ENCODE data around the gene LHX1. TPM values are rescaled to one million over a fixed set of nuclear protein-coding genes. Genes with fewer than 3 reads are reported as not detected.
A peak's percentile ranks its signal among the peaks of the same experiment; 100 is the strongest.

LHX1 gene
- total and polyA plus RNA-seq, 8 donors, result 0.17 to 0.82 (median 0.25) TPM; not detected in 3

DNA sequence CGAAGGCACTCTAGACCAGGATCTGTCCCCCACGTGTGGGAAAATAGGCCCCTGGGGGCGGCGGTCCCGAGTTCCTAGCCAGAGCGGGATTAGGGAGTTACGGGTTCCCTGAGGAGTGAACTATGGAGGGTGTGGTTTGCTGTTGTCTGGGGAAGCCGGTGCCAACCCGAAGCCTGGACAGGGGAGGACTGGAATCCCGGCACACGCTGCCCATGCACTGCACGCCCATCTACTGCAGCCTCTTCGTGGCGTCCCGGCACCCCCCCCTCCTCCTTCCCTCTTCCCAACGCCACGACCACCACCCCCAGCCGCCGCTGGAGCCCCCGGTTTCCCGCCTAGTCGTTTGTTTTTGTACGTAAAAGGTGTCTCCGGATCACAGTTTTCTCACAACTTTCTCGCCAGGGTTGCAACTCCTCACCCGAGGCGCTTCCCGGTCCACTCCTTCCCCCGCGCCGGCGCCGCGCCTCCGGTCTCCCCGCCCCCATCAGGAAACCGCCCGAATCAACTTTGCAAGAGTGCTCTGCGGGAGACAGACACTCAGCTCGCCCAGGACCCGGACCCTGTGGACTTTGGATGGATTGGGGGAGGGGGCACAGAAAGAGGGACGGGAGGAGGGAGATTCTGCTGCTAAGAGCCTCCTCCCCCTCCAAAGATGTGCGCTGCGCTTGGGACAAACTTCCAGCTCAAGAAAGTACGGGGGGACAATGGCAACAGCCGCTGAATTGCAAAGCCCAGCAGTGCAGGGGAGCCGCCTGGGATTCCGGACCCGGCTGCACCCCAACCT lies 1.4 kb upstream of the LHX1 start:
- Histone ChIP-seq H3K4me3 (peak overlapping the region in 1 of 2 donors; percentile 3), H3K27ac (no peak overlapping the region), H3K4me1 (peaks cover 10 to 71% of the 10 kb centered on the region in 2 donors), H3K27me3 (peaks cover 100% of the 10 kb centered on the region in 2 donors), H3K36me3 (no peaks in the 10 kb centered on the region), H3K9me3 (no peaks in the 10 kb centered on the region)
- DNase-seq, result no peak
- intact Hi-C loops (cut with DNase I), result no loop called here
- ATAC-seq, result no peak
- TF ChIP-seq, protein P1, sequence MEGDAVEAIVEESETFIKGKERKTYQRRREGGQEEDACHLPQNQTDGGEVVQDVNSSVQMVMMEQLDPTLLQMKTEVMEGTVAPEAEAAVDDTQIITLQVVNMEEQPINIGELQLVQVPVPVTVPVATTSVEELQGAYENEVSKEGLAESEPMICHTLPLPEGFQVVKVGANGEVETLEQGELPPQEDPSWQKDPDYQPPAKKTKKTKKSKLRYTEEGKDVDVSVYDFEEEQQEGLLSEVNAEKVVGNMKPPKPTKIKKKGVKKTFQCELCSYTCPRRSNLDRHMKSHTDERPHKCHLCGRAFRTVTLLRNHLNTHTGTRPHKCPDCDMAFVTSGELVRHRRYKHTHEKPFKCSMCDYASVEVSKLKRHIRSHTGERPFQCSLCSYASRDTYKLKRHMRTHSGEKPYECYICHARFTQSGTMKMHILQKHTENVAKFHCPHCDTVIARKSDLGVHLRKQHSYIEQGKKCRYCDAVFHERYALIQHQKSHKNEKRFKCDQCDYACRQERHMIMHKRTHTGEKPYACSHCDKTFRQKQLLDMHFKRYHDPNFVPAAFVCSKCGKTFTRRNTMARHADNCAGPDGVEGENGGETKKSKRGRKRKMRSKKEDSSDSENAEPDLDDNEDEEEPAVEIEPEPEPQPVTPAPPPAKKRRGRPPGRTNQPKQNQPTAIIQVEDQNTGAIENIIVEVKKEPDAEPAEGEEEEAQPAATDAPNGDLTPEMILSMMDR (IDR thresholded peaks at IDR 0.05), result no peak

DNA sequence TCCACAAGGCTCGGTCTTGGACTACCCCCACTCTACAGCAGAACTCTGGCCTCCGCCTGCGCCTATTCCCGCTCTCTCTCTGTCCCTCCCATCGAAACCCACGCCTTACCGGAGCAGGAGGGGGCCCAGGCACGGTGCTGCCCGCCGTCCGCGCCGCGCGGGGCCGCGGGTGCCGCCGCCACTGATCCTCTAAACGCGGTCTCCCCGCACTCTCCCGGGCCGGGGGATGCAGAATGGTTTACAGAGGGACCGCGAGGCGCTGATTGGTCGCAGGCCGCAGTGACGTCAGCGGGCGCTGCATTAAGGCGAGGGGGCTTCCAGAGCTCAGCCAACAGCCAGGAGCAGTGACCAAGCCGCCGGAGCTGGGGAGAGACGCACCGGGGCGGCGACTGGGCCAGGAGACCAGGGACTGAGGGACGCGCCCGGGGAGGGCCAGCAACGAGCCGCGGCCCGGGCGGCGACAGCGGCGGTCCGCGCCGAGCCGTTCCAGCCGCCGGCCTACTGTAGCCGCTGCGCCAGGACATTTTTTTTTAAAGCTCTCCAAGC lies 747 bp upstream of the LHX1 start:
- H3K4me3 ChIP-seq, result peak overlapping the region in 1 of 2 donors; percentile 3
- H3K27ac ChIP-seq, result no peak overlapping the region
- H3K9me3 ChIP-seq, result no peaks in the 10 kb centered on the region
- no peak for DNase-seq
- no peaks in the 10 kb centered on the region for H3K36me3 ChIP-seq
- no peak for ATAC-seq
- TF ChIP-seq, protein P1 (IDR thresholded peaks at IDR 0.05), result no peak
- intact Hi-C loops (cut with DNase I), result no loop called here
- H3K27me3 ChIP-seq, result peaks cover 100% of the 10 kb centered on the region in 2 donors
- peaks cover 10 to 70% of the 10 kb centered on the region in 2 donors for H3K4me1 ChIP-seq

DNA sequence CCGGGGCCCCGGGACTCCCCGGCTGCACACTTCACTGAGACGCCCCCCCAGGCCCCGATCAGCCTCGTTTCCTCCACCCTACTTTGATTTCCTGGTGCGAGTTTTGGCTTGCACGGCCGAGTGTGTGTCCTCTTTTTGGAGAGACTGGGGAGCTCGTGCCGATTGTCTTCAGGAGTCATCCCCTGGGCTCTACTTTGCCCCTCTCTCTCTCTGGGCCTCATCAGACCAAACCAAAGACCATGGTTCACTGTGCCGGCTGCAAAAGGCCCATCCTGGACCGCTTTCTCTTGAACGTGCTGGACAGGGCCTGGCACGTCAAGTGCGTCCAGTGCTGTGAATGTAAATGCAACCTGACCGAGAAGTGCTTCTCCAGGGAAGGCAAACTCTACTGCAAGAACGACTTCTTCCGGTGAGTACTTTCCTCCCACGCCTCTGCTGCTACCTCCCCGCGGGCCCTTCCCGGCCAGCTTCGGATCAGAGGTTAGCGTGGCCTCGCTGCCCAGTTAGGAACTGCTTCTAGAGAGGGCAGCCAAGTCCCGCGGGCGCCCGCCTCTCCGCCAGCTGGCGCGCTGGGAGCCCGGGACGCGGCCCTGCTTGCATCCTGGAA lies 787 bp downstream of the LHX1 start:
- no peaks in the 10 kb centered on the region for H3K36me3 ChIP-seq
- TF ChIP-seq, protein P1 (IDR thresholded peaks at IDR 0.05), result no peak
- peak; percentile 29 for ATAC-seq
- H3K4me1 ChIP-seq, result peaks cover 10 to 72% of the 10 kb centered on the region in 2 donors
- intact Hi-C loops (cut with DNase I), result no loop called here
- no peaks in the 10 kb centered on the region for H3K9me3 ChIP-seq
- H3K4me3 ChIP-seq, result no peak overlapping the region
- no peak for DNase-seq
- H3K27me3 ChIP-seq, result peaks cover 100% of the 10 kb centered on the region in 2 donors
- H3K27ac ChIP-seq, result no peak overlapping the region

GRCh38 chr17:36938566-36939051 lies 1.3 kb downstream of the LHX1 start:
- no peaks in the 10 kb centered on the region for H3K36me3 ChIP-seq
- TF ChIP-seq, protein P1 (IDR thresholded peaks at IDR 0.05), result no peak
- DNase-seq (no peak), ATAC-seq (no peak)
- intact Hi-C loops (cut with DNase I), result no loop called here
- peaks cover 100% of the 10 kb centered on the region in 2 donors for H3K27me3 ChIP-seq
- H3K27ac ChIP-seq, result no peak overlapping the region
- H3K4me1 ChIP-seq, result peaks cover 10 to 70% of the 10 kb centered on the region in 2 donors
- no peaks in the 10 kb centered on the region for H3K9me3 ChIP-seq
- H3K4me3 ChIP-seq, result no peak overlapping the region

Data from left lung (tissue), 10 donors.